Suppressor macrophage (primary cell): ENCODE results near the gene PREX1.
A peak's percentile ranks its signal among the peaks of the same experiment; 100 is the strongest.

Source experiments
- DNase-seq, 4 experiments: peaks; one replicate each; pipeline ENCODE4 v3.0.0-alpha.2; 2020 to 2022

PREX1 gene

GRCh38 chr20:48678421-48678820, 149.4 kb downstream of the PREX1 start:
- DNase-seq = peak in 2 of 4 experiments; percentile 25 to 26

DNA sequence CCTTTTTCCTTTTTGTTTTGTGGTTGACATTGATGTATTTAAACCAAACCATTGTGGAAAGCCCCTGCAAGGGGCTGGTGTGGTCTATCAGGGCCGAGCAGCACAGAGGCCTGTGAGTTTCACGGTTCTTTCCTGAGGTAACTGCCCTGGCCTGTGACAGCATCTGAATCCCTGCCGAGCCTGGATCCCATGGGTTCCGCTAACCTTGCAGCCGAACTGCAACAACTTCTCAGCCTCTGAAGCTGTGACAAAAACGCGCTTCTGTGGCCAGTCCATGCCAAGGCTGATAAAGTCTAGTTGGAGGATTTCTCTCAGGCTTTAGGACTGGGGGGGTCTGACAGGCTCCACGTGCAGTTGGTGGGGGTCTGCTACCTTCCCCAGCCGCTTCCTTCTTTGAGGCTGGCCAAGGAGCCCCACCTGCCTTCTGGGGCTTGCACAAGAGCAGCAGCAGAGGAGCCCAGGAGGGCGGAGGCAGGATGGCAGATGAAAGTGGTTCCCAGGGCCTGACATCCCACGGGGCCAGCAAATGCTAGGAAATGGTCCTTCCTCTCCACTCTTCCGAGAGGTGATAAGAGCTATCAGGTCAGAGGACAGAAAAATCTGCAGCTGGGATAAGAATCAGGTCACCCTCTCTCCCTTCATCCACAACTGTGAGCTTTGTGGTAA, 150.9 kb downstream of the PREX1 start:
- DNase-seq = no peak

- DNase-seq = no peak
Observed at GRCh38 chr20:48676125-48676524, 151.7 kb downstream of the PREX1 start.

GRCh38 chr20:48674461-48674860, 153.3 kb downstream of the PREX1 start:
- DNase-seq = no peak

- DNase-seq = peak in 1 of 4 experiments; percentile 32
Observed at GRCh38 chr20:48673507-48673906, 154.3 kb downstream of the PREX1 start.

DNA sequence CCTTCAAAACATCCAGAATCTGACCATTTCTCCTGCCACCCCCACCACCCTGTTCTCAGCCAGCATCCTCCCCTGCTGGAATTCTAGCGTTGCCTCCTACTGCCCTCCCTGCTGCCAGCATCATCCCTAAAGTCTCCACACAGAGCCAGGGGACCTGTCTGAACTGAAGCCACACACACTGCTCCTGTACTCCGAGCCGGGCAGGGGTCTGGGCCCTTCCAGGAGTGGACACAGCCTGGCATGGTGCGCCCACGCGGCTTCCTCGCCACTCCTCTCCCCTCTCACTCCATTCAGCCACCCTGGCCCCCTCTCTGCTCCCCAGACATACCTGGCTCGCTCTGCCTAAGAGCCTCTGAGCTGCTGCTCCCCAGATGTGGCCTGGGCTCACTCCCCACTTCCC, 155.5 kb downstream of the PREX1 start:
- no peak for DNase-seq

DNA sequence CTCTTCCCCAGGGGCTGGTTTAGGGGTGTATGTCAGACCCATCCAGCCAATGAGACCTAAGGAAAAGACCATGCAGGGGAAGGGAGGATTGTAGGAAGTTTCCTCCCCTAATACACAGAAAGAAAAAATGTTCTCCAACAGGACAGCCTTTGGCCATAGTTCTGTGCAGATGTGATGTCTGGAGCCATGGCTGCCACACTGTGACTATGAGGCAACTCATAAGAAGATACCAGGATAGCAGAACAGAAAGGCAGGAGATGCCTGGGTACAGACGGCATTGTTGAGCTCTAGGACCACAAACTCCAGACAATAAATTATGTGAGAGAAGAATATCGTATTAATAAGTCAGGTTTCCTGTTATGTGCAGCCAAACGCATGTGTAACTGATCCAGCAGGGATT, 156.7 kb downstream of the PREX1 start:
- no peak for DNase-seq

DNA sequence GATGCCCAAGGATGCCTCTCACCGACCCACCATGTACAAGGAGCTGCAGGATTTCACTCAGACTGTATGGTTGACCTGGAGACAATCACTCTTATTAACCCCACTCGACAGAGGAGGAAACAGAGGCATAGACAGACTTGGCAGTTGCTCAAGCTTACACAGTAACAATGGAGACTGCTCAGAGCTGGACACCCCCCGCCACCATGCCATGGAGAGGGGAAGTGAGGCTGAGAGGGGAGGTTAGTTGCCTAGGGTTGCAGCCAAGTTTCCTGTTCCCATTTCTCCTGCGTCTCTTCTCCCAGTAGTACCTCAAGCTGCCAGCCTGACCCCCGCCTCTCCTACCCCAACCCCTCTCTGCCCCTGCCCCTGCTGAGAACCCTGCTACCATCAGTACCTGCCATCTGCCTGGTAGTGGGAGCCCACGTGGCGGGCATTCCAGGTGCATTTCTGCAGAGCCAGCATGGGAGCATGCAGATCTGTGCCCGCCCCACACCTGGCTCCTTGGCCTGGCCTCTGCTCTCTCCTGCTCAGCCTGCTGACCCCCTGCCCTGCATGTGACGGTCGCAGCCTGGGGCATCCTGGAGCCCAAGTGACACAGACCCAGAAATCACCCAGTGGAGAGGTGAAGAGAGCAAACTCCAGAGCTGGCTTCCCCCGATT, 157.7 kb downstream of the PREX1 start:
- peak; percentile 21 to 63 (median 52) for DNase-seq

GRCh38 chr20:48668451-48668946, 159.3 kb downstream of the PREX1 start:
- no peak for DNase-seq

DNA sequence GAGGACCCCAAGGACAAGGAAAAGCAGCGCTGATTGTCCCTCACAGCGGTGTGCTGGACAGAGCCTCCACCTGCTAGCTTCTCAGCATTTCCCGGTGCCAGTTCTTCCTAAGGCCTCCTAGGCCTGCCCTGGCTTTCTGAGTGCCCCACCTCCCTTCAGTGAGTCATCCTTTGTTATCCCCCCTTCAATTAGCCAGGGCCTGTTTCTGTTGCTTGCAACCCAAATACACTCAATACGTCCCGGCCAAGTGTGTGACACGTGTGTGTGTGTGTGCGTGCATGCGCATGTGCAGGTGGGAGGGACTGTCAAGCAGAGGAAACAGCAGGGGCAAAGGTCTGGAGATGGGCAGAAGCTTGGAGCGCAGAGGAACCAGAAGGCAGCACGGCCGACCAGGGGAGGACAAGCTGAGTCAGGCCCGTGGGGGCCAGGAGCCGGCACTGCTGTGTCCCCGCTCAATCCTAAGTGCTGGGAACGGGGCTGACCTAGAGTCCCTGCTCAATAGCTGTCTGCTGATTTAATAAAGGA, 159.8 kb downstream of the PREX1 start:
- no peak for DNase-seq

GRCh38 chr20:48667481-48667880, 160.3 kb downstream of the PREX1 start:
- DNase-seq = no peak

- no peak for DNase-seq
Observed at GRCh38 chr20:48665785-48666184, 162.0 kb downstream of the PREX1 start.

DNA sequence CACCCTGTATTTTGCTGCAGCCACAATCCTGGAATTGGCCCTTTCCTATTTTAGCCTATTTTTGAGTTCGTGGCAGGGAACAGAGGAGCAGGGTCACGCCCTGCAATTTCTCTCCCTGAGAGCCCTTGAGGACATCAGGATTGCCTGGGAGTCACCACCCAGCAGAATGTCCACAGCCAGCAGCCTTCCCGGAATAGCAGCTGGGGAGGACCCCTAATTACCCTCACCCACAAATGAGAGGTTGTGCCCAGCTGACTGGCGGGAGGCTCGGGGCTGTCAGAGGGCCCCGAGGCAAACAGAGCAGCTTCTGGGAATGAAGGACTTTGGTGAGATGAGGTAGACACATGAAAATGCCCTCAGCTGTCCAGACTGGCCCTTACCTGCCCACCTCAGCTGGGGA, 165.1 kb downstream of the PREX1 start:
- DNase-seq = no peak

- no peak for DNase-seq
Observed at GRCh38 chr20:48661575-48662455, 166.0 kb downstream of the PREX1 start.

GRCh38 chr20:48660788-48661187, 167.0 kb downstream of the PREX1 start:
- DNase-seq = no peak

DNA sequence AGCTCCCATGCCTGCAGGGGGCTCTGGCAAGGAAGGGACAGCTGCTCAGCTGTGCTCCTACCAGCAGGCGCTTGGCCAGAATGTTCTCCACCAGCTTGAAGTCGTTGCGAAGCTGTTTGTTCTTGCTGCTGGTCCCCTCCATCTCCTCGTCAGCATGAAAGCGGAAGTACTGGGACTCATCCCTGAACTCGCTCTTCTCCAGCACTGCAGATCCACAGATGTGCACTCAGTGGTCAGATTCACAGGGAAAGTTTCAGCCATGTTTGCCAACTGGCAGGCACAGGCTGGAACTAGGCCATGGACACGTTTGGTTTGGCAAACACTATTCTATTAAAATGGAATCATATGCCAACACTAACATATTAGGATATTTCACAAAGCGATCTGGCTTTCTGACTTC, 167.9 kb downstream of the PREX1 start:
- no peak for DNase-seq

DNA sequence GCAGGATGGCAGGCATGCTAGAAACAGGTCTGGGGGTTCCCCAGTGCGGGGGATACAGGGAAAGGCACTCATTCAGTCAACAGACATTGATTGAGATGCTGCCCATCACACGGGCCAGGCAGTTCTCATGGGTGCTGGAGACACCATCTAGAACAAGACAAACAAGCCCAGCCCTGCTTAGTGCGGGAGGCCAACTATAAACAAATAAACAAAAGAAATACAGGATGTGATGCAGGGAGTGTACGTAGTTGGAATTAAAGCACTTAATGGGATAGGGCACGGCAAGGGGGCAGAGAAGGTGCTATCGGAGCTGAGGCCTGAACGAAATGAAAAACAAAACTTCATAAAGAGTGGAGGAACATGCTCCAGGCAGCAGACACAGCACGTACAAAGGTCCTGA, 169.3 kb downstream of the PREX1 start:
- no peak for DNase-seq

- no peak for DNase-seq
Observed at GRCh38 chr20:48658198-48658476, 169.7 kb downstream of the PREX1 start.

DNA sequence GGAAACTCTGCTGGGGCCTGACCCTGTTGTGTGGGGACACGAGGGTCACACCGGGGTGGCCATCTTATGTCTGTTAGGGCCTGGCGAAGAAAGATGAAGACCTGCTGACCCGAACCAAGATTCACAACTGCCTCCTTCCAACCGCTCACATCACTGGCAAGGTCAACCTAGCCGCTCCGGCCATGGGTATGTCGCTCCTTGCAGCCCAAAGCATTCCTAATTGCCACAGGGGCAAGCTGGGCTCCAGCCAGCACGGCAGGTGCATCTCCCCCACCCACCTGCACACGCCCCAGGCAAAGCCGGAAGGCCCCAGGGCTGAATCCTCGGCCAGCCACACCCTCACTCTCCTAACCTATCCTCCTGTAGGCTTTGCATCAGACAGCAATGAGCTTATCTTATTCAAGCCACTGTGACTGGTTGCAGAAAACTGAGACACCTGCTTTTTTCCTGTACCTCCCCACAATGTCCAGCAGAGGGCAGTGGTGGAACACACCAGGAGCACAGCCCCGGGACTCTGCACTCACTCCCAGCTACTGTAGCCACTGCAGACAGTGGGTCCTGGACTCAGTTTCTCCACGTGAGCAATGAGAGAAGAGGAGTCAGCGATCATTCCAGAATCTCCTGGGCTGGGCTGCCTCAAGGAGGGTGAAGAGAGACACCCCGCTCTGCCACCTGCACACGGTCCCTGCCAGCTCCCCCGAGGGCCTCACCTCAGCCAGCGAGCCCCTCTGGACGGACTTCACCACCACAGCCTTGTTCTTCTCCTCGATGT, 170.2 kb downstream of the PREX1 start:
- peak; percentile 79 to 83 (median 80) for DNase-seq

- peak in 2 of 4 experiments; percentile 11 to 30 for DNase-seq
Observed at GRCh38 chr20:48656661-48657211, 171.1 kb downstream of the PREX1 start.

DNA sequence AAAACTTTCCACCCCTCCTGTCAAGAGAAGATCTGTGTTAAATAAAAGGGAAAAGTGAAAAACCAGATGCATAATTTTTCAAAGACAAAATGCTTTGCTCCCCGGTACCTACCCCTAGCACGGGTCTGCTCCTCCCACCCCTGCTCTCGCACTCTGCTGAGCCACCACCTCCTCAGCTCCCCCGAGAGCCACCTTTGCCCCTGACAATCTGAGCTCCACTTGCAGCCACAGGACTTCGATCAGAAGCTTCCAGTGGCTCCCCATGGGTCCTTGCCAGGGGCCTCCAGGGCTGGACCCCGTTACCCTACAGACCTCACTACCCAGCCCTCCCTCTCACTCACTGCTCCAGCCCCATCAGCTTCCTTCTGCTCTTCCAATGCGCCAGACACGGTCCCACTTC, 171.7 kb downstream of the PREX1 start:
- no peak for DNase-seq

DNA sequence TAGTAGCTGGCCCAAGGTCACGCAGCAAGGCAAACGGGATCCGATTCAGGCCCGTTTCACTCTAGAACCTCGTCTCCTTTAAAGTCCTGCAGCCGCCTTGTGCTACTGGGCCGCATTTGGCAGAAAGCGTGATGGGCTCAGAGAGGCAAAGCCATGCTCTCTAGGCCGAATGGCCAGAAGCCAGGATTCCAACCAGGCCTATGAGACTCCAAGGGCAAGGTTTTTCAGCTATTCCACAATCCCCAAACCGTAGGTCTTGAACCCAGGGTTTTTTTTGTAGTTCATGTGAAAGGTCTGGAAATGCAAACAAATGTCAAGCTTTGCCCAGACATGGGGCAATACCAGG, 174.1 kb downstream of the PREX1 start:
- no peak for DNase-seq
